ENCODE measurements around the gene FNDC5.
A peak's percentile ranks its signal among the peaks of the same experiment; 100 is the strongest.
"Not testable (repeated sequence)": the region's sequence is repeated elsewhere in the genome, so short reads cannot be mapped to it uniquely, and the experiment has no call there.

Gene FNDC5

GRCh38 chr1:32870615-32871363, at the start of gene FNDC5:
FNDC5 (minus strand) TSS chr1:32870912.
- peak in 1 of 58 donors; percentile 33 for DNase-seq

DNA sequence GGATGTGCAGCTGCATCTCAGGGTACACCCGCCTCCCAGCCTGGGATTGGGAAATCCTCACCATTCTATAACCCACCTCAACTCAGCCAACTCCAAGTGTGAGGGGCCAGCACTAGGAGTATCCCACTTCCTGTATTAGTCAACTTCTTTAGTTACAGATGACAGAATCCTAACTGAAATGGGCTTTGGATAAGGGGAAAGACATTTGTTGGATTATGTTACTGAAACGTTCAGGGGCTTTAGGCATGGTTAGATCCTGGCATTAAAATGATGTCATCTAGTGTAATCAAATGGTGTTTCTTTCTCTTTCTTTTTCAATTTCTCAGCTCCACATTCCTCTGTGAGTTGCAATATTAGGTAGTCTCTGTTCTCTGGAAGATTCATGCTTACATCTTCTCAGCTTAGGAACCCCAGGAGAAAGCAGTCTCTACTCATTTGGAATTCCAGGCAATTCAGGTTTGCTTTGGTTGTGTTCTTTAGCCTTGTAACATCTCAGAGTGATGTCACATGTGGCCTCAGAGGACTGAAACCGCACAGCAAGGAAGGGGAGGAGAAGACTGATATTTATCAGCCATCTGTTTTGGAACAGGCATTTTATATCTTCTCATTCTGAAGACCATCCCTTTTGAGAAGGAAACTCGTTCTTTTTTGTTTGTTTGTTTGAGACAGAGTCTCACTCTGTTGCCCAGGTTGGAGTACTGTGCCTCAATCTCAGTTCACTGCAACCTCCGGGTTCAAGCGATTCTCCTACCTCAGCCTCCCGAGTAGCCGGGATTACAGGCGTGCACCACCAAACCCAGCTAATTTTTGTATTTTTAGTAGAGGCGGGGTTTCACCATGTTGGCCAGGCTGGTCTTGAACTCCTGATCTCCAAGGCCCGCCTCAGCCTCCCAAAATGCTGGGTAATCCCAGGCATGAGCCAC, 49.4 kb upstream of the FNDC5 start:
- DNase-seq, result no peak

DNA sequence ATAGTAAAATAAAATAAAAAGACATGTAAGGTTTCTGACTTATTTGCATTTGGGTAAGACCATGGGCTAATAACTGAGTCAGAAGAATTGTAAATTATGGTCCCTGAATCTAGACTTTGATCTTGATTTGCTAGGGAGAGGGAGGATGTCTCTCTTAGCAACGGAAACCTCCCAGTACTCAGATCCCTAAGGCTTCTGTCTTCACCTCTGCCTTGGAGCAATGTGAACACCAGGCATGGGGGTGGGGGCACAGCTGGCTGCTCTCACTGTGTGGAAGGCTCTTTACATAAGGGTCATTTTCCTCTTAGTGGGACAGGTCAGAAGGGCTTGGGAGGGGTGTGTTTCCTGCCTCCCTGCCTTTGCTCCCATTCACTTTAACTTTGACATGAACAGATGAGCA, 47.5 kb upstream of the FNDC5 start:
- no peak for DNase-seq

DNA sequence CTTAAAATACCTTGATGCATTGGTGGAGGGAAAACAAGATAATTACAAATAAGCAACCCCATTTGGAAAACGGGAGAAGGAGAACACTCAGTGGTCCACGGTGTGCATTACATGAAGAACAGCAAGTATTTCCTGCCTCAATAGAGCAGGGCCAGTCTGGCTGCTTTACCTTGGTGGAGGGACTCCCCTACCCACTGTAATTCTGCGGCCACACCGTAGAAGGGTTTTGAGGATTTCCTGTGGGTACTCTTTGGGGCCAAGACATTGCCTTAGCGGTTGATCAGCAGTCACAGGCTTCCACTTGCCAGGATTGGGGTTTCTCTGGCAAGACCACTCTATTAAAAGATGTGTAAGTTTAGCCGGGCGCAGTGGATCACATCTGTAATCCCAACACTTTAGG, 46.8 kb upstream of the FNDC5 start:
- no peak for DNase-seq

DNA sequence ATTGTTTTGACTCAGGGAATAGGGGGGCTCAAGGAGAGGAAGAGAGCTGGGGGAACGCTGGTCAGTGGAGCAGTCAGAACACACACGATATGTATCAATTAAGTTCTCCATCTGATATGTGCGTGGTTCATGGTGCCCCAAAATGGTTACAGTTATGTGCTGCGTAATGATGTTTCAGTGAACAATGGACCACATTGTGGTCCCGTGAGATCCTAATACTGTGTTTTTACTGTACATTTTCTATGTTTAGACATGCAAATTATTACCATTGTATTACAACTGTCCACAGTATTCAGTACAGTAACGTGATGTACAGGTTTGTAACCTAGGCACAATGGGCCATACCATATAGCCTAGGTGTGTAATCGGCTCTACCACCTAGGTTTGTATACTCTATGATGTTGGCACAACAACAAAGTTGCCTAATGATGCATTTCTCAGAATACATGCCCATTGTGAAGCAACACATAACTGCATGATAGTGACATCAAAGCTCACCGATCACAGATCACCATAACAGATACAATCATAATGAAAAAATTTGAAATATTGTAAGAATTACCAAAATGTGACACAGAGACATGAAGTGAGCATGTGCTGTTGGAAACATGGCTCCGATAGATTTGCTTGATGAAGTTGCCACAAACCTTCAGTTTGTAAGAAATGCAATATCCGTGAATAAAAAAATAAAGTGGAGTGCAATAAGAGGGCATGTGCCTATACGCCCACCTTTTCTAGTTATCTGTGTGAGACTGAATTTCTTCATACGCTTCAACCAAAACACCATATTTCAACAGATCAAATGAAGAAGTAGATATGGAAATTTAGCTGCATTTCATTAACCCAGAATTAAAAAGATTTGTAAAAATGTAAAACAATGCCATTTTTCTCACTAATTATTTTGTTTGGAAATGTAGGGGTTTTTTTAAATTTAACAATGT, 45.3 kb upstream of the FNDC5 start:
- no peak for DNase-seq

- no peak for DNase-seq
Observed at GRCh38 chr1:32910319-32910718, 39.6 kb upstream of the FNDC5 start.

GRCh38 chr1:32907435-32907834, 36.7 kb upstream of the FNDC5 start:
- no peak for DNase-seq

GRCh38 chr1:32906654-32907053, 35.9 kb upstream of the FNDC5 start:
- DNase-seq, result no peak

- not testable (repeated sequence) for DNase-seq
Observed at GRCh38 chr1:32905588-32905987, 34.9 kb upstream of the FNDC5 start.

- no peak for DNase-seq
Observed at GRCh38 chr1:32904797-32905196, 34.1 kb upstream of the FNDC5 start.

GRCh38 chr1:32903991-32904785, 33.5 kb upstream of the FNDC5 start:
- DNase-seq, result no peak

DNA sequence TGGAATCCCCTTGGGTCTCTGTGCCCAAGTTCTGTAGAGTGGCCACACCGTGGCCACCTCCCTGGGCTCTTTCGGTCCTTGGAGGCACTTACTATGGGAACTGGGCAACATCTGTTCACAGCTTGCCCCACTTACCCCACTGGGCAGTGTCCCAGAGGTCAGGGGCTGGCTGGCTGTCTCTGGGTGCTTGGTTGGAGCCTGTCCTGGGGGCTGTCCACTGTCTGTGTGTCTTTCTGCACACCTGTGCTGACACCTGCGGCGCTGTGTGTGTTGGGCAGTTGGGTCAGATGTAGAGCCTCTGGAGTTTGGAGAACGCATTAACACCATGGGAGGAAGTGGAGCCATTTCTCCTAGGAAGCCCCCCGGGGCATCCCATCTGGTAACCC, 31.8 kb upstream of the FNDC5 start:
- no peak for DNase-seq

- DNase-seq, result no peak
Observed at GRCh38 chr1:32901823-32902534, 31.3 kb upstream of the FNDC5 start.

DNA sequence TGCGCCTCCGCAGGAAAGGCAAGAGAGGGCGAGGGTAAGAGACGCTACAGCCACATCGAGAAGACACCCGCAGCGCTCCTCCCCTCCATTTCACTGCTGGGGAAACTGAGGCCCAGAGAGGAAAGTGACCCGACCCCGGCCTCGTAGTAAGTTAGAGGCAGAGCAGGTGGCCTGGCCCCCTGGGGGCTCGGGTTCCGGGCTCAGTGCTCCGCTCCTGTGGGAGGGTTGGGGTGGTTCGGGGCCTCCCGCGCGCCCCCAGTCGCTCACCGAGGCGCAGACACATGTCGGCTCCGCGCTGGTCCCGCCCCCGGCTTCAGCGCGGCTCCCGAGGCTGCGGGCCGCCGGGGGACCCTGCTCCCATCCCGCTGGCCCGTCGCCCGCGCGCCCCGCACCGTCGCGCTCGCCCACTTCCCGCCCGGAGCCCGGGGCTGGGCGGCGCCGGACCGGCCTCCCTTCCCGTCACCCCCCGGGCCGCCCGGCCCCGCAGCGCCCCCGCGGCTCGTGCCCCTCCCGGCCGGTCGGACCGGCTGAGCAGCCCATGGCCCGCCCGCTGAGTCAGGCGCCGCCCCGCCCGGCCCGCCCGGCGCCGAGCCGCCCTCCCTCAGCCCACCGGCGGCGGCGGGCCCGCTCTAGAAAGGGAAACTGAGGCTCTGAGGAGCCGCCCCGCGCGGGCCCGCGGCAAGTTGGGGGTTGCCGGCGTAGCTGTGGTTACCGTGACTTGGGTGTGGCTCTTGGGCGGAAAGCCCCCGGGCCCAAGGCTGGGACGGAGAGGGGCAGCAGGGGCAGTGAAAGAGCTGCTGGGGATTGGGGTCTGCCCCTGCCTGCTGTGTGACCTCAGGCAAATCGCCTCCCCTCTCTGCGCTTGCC, 30.5 kb upstream of the FNDC5 start, which contains the start of gene TMEM54:
TMEM54 (minus strand) TSS at position 434 of the 867 bp plus-strand sequence; CDS start at position 283, 151 bp downstream.
- DNase-seq, result peak in 11 of 58 donors; percentile 24 to 60 (median 35)

DNA sequence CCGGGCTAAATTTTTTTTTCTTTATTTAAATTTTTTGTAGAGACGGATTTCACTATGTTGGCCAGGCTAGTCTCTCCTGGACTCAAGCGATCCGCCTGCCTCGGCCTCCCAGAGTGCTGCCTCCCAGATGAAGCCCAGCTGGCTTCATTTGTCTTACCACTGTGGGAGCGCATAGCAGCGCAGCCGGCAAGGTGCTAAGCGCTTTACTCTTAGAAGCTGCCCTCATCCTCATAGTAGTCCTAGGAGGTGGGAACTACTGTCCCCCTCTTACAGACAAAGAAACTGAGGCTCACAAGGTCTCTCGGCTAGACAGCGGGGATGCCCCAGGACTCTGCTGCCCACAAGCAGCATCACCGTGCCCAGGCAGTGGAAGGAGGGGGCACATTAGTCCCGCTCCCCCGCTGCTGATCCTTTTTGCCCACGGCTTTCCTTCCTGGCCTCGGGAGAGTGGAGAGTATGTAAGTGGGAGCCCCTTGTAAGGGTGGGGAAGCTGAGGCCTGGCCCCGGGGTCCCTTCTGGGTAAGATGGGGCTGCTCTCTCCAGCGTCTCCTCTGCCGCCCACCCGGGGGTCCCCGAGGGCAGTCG, 29.8 kb upstream of the FNDC5 start:
- DNase-seq, result no peak

- no peak for DNase-seq
Observed at GRCh38 chr1:32899586-32900296, 29.0 kb upstream of the FNDC5 start.

- no peak for DNase-seq
Observed at GRCh38 chr1:32898958-32899357, 28.2 kb upstream of the FNDC5 start.

- DNase-seq, result no peak
Observed at GRCh38 chr1:32898056-32898455, 27.3 kb upstream of the FNDC5 start.
